CD1c-positive myeloid dendritic cell (primary cell): ENCODE results near the gene MDH2.
"Not testable (repeated sequence)": the region's sequence is repeated elsewhere in the genome, so short reads cannot be mapped to it uniquely, and the experiment has no call there.

ENCODE experiments used
- DNase-seq: peaks from one replicate; pipeline ENCODE4 v3.0.0-alpha.2; 2016; ENCODE audit errors: extremely low spot score

MDH2 gene

GRCh38 chr7:76108540-76109233 is 60.8 kb downstream of the MDH2 start:
- DNase-seq = no peak

GRCh38 chr7:76113042-76113630 is 65.2 kb downstream of the MDH2 start:
- DNase-seq = not testable (repeated sequence)

GRCh38 chr7:76114742-76115141 is 66.8 kb downstream of the MDH2 start:
- not testable (repeated sequence) for DNase-seq
